Stimulated activated CD8-positive, alpha-beta memory T cell treated with anti-CD3 and anti-CD28 coated beads, Interleukin-7, amount 100 ng/mL, for 1 hour (primary cell): ENCODE data around the gene TMEM44.

Experiments used
- DNase-seq, 2 donors: peaks; one replicate each; pipeline ENCODE4 v3.0.0-alpha.2; 2020; ENCODE audit warnings: low read depth in 2 of 2

TMEM44 gene

GRCh38 chr3:194579091-194579606 is 54.1 kb downstream of the TMEM44 start:
- DNase-seq = no peak

- DNase-seq = no peak
Measured at GRCh38 chr3:194577986-194578905, 55.0 kb downstream of the TMEM44 start.

GRCh38 chr3:194575484-194576210 is 57.6 kb downstream of the TMEM44 start:
- DNase-seq = no peak

- DNase-seq = no peak
Measured at GRCh38 chr3:194574639-194575483, 58.4 kb downstream of the TMEM44 start.

- no peak for DNase-seq
Measured at GRCh38 chr3:194573680-194574437, 59.4 kb downstream of the TMEM44 start.

GRCh38 chr3:194572944-194573491 is 60.2 kb downstream of the TMEM44 start:
- DNase-seq = no peak

GRCh38 chr3:194572143-194572789 is 61.0 kb downstream of the TMEM44 start:
- no peak for DNase-seq

- no peak for DNase-seq
Measured at GRCh38 chr3:194571491-194572142, 61.6 kb downstream of the TMEM44 start.

GRCh38 chr3:194570898-194571297 is 62.3 kb downstream of the TMEM44 start:
- no peak for DNase-seq

- DNase-seq = no peak
Measured at GRCh38 chr3:194570235-194570634, 63.0 kb downstream of the TMEM44 start.

GRCh38 chr3:194569252-194569651 is 64.0 kb downstream of the TMEM44 start:
- no peak for DNase-seq

GRCh38 chr3:194565597-194566190 is 67.5 kb downstream of the TMEM44 start:
- DNase-seq = no peak

- DNase-seq = no peak
Measured at GRCh38 chr3:194562986-194563385, 70.2 kb downstream of the TMEM44 start.

- DNase-seq = no peak
Measured at GRCh38 chr3:194561306-194561974, 71.8 kb downstream of the TMEM44 start.

GRCh38 chr3:194560047-194560446 is 73.2 kb downstream of the TMEM44 start:
- DNase-seq = no peak

- DNase-seq = no peak
Measured at GRCh38 chr3:194559530-194559929, 73.7 kb downstream of the TMEM44 start.

GRCh38 chr3:194556086-194557056 is 76.8 kb downstream of the TMEM44 start:
- no peak for DNase-seq
